SK-N-SH treated with all-trans-retinoic acid at 6 μM for 48 hours (cell line): Measurements from ENCODE around the gene CBR1.

Experiments used
- ATAC-seq: fragments of 200-7000 bp; cut with Tn5 transposase; 3 replicates; pipeline ENCODE4 v1.9.1; 2020; ENCODE audit warnings: mild to moderate bottlenecking, moderate library complexity
- ARNTL ChIP-seq: fragments of 450-650 bp; formaldehyde crosslinking; IDR thresholded peaks from 2 replicates; pipeline ENCODE4 v1.5.0; 2020; ENCODE audit warnings: low read depth, mild to moderate bottlenecking, moderate library complexity, borderline replicate concordance
- BACH2 ChIP-seq: fragments of 250-450 bp; sonication (Bioruptor Pico); IDR thresholded peaks from 2 replicates; pipeline ENCODE4 v1.9.0; 2021; ENCODE audit warnings: mild to moderate bottlenecking, borderline replicate concordance
- CREB5 ChIP-seq: fragments of 250-450 bp; sonication (Bioruptor Pico); IDR thresholded peaks from 2 replicates; pipeline ENCODE4 v1.5.1; 2020; ENCODE audit warnings: low read depth, mild to moderate bottlenecking, moderate library complexity
- CSDC2 ChIP-seq: fragments of 250-450 bp; sonication (Bioruptor Pico); IDR thresholded peaks from 2 replicates; pipeline ENCODE4 v1.5.0; 2020; ENCODE audit warnings: mild to moderate bottlenecking, moderate library complexity
- ESRRG ChIP-seq: fragments of 250-450 bp; sonication (Bioruptor Pico); IDR thresholded peaks from 2 replicates; pipeline ENCODE4 v1.6.1; 2021; ENCODE audit warnings: mild to moderate bottlenecking
- GLIS3 ChIP-seq: fragments of 250-450 bp; sonication (Bioruptor Pico); IDR thresholded peaks from 2 replicates; pipeline ENCODE4 v1.5.0; 2020; ENCODE audit warnings: mild to moderate bottlenecking, moderate library complexity
- ISL1 ChIP-seq: fragments of 250-450 bp; sonication (Bioruptor Pico); IDR thresholded peaks from 2 replicates; pipeline ENCODE4 v2.1.2; 2022; ENCODE audit warnings: mild to moderate bottlenecking, moderate library complexity
- OSR1 ChIP-seq: fragments of 250-450 bp; sonication (Bioruptor Pico); IDR thresholded peaks from 2 replicates; pipeline ENCODE4 v1.8.0; 2022; ENCODE audit warnings: moderate library complexity, mild to moderate bottlenecking, inconsistent platforms
- PATZ1 ChIP-seq: fragments of 250-450 bp; sonication (Bioruptor Pico); IDR thresholded peaks from 2 replicates; pipeline ENCODE4 v1.8.0; 2020; ENCODE audit warnings: mild to moderate bottlenecking, moderate library complexity, borderline replicate concordance
- PPARA ChIP-seq: fragments of 250-450 bp; sonication (Bioruptor Pico); IDR thresholded peaks from 2 replicates; pipeline ENCODE4 v1.5.0; 2020; ENCODE audit warnings: mild to moderate bottlenecking, borderline replicate concordance
- RARB ChIP-seq: fragments of 250-450 bp; sonication (Bioruptor Pico); IDR thresholded peaks from 2 replicates; pipeline ENCODE4 v1.8.0; 2021; ENCODE audit warnings: mild to moderate bottlenecking, moderate library complexity
- SNAI2 ChIP-seq: fragments of 250-450 bp; sonication (Bioruptor Pico); IDR thresholded peaks from 2 replicates; pipeline ENCODE4 v1.5.0; 2020; ENCODE audit warnings: mild to moderate bottlenecking, moderate library complexity
- TCF4 ChIP-seq: fragments of 250-450 bp; sonication (Bioruptor Pico); IDR thresholded peaks from 2 replicates; pipeline ENCODE4 v1.8.0; 2021; ENCODE audit warnings: mild to moderate bottlenecking, moderate library complexity, borderline replicate concordance
- TOX ChIP-seq: fragments of 250-450 bp; sonication (Bioruptor Pico); IDR thresholded peaks from 2 replicates; pipeline ENCODE4 v1.8.0; 2021; ENCODE audit warnings: mild to moderate bottlenecking, moderate library complexity, borderline replicate concordance
- ZC3H10 ChIP-seq: fragments of 250-450 bp; sonication (Bioruptor Pico); IDR thresholded peaks from 2 replicates; pipeline ENCODE4 v1.5.1; 2021; ENCODE audit warnings: mild to moderate bottlenecking, moderate library complexity
- ZFP3 ChIP-seq: fragments of 250-450 bp; sonication (Bioruptor Pico); IDR thresholded peaks from 2 replicates; pipeline ENCODE4 v1.5.0; 2020; ENCODE audit warnings: mild to moderate bottlenecking, moderate library complexity
- ZFP30 ChIP-seq: fragments of 450-650 bp; formaldehyde crosslinking; IDR thresholded peaks from 2 replicates; pipeline ENCODE4 v1.5.0; 2022; ENCODE audit warnings: mild to moderate bottlenecking, moderate library complexity
- ZNF565 ChIP-seq: fragments of 450-650 bp; formaldehyde crosslinking; conservative IDR thresholded peaks from 2 replicates; pipeline ENCODE4 v1.5.0; 2020; ENCODE audit warnings: low read depth, mild to moderate bottlenecking, moderate library complexity
- ZNF70 ChIP-seq: fragments of 450-650 bp; formaldehyde crosslinking; IDR thresholded peaks from 2 replicates; pipeline ENCODE4 v1.5.0; 2020; ENCODE audit warnings: mild to moderate bottlenecking, moderate library complexity
- ZNF8 ChIP-seq: fragments of 450-650 bp; formaldehyde crosslinking; IDR thresholded peaks from 2 replicates; pipeline ENCODE4 v1.5.0; 2020; ENCODE audit warnings: mild to moderate bottlenecking, moderate library complexity
- TF ChIP-seq, protein P1 (sequence below): fragments of 250-450 bp; sonication (Bioruptor Pico); IDR thresholded peaks from 2 replicates; pipeline ENCODE4 v1.5.0; 2020; ENCODE audit warnings: mild to moderate bottlenecking, moderate library complexity
- TF ChIP-seq, protein P2 (sequence below): fragments of 250-450 bp; sonication (Bioruptor Pico); IDR thresholded peaks from 2 replicates; pipeline ENCODE4 v1.8.0; 2021; ENCODE audit warnings: low read depth, mild to moderate bottlenecking, moderate library complexity, borderline replicate concordance

Gene CBR1

GRCh38 chr21:36065497-36066036 is 4.3 kb upstream of the CBR1 start:
- TF ChIP-seq, protein P1, sequence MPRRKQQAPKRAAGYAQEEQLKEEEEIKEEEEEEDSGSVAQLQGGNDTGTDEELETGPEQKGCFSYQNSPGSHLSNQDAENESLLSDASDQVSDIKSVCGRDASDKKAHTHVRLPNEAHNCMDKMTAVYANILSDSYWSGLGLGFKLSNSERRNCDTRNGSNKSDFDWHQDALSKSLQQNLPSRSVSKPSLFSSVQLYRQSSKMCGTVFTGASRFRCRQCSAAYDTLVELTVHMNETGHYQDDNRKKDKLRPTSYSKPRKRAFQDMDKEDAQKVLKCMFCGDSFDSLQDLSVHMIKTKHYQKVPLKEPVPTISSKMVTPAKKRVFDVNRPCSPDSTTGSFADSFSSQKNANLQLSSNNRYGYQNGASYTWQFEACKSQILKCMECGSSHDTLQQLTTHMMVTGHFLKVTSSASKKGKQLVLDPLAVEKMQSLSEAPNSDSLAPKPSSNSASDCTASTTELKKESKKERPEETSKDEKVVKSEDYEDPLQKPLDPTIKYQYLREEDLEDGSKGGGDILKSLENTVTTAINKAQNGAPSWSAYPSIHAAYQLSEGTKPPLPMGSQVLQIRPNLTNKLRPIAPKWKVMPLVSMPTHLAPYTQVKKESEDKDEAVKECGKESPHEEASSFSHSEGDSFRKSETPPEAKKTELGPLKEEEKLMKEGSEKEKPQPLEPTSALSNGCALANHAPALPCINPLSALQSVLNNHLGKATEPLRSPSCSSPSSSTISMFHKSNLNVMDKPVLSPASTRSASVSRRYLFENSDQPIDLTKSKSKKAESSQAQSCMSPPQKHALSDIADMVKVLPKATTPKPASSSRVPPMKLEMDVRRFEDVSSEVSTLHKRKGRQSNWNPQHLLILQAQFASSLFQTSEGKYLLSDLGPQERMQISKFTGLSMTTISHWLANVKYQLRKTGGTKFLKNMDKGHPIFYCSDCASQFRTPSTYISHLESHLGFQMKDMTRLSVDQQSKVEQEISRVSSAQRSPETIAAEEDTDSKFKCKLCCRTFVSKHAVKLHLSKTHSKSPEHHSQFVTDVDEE (CRISPR knock-in tag): no peak
- no peak for TF ChIP-seq ZC3H10
- TF ChIP-seq PPARA: no peak
- no peak for TF ChIP-seq BACH2 (CRISPR knock-in tag)
- TF ChIP-seq TOX: no peak
- no peak for TF ChIP-seq ZNF70
- TF ChIP-seq ESRRG (CRISPR knock-in tag): no peak
- TF ChIP-seq, protein P2, sequence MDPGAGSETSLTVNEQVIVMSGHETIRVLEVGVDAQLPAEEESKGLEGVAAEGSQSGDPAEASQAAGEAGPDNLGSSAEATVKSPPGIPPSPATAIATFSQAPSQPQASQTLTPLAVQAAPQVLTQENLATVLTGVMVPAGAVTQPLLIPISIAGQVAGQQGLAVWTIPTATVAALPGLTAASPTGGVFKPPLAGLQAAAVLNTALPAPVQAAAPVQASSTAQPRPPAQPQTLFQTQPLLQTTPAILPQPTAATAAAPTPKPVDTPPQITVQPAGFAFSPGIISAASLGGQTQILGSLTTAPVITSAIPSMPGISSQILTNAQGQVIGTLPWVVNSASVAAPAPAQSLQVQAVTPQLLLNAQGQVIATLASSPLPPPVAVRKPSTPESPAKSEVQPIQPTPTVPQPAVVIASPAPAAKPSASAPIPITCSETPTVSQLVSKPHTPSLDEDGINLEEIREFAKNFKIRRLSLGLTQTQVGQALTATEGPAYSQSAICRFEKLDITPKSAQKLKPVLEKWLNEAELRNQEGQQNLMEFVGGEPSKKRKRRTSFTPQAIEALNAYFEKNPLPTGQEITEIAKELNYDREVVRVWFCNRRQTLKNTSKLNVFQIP: no peak
- no peak for TF ChIP-seq CREB5 (CRISPR knock-in tag)
- TF ChIP-seq SNAI2: no peak
- TF ChIP-seq ZNF565 (CRISPR knock-in tag): no peak
- no peak for TF ChIP-seq ZFP3 (CRISPR knock-in tag)
- no peak for TF ChIP-seq ISL1
- no peak for ATAC-seq

DNA sequence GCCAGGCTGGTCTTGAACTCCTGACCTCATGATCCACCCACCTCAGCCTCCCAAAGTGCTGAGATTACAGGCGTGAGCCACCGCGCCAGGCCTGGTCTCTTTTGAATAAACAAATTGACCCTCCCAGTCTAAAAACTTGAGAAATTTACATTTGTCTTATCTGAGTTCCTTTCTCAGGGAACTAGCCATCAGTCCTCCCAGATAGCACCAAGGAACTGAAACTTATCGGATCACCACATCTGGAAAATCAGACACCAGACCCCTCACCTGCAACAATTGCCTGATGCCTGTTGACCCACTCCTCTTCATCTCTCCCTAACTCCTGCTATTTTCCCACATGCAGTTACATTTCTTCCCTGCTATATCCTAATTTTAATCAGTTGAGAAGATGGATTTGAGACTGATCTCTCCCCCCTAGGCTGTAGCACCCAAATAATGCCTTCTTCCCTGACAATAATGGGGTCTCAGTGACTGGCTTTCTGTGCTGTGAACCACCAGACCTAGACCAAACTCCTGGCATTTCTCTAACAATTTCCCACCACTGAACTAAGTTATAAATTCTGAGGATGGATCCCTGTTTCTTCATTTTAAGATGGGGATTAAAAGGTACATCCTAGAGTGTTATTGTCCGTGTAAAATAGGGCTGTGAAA is 951 bp upstream of the CBR1 start:
- TF ChIP-seq CREB5 (CRISPR knock-in tag) (no peak), CSDC2 (CRISPR knock-in tag) (no peak), ESRRG (CRISPR knock-in tag) (no peak), ZFP30 (CRISPR knock-in tag) (no peak), ZNF565 (CRISPR knock-in tag) (no peak), BACH2 (CRISPR knock-in tag) (no peak), OSR1 (CRISPR knock-in tag) (no peak), ISL1 (no peak), ZNF8 (no peak), ARNTL (CRISPR knock-in tag) (no peak), TCF4 (CRISPR knock-in tag) (no peak), RARB (CRISPR knock-in tag) (no peak), GLIS3 (CRISPR knock-in tag) (no peak), ZC3H10 (no peak), PATZ1 (CRISPR knock-in tag) (no peak), ZNF70 (no peak), ZFP3 (CRISPR knock-in tag) (no peak), PPARA (no peak), SNAI2 (no peak)
- TF ChIP-seq, protein P2: no peak
- ATAC-seq: no peak
